Activated naive CD8-positive, alpha-beta T cell treated with anti-CD3 and anti-CD28 coated beads for 36 hours (primary cell): ENCODE data around the gene STIP1. TPM values are rescaled to one million over a fixed set of nuclear protein-coding genes. Genes with fewer than 3 reads are reported as not detected.

ENCODE experiments used
- DNase-seq: peaks from one replicate; pipeline ENCODE4 v3.0.0; 2021
- H3K27ac Mint-ChIP-seq: one replicate; pipeline ENCODE4 v1.8.0; 2022; ENCODE audit warnings: mild to moderate bottlenecking, moderate library complexity, mixed read lengths
- H3K27me3 Mint-ChIP-seq: one replicate; pipeline ENCODE4 v1.8.0; 2022; ENCODE audit warnings: mild to moderate bottlenecking, mixed read lengths
- H3K36me3 Mint-ChIP-seq: one replicate; pipeline ENCODE4 v1.8.0; 2021; ENCODE audit warnings: mild to moderate bottlenecking, mixed read lengths
- H3K4me1 Mint-ChIP-seq: one replicate; pipeline ENCODE4 v1.8.0; 2021; ENCODE audit warnings: mixed read lengths
- H3K4me3 Mint-ChIP-seq: one replicate; pipeline ENCODE4 v1.8.0; 2022; ENCODE audit warnings: mild to moderate bottlenecking, moderate library complexity, mixed read lengths
- H3K9me3 Mint-ChIP-seq: one replicate; pipeline ENCODE4 v1.8.0; 2022; ENCODE audit warnings: mixed read lengths
- total RNA-seq, 2 experiments: library from RNA; stranded (reverse); gene quantifications; one replicate each; pipeline ENCODE4 v1.2.3, GENCODE V29; 2021

Gene STIP1
- total RNA-seq, 2 experiments from 2014 or later = 373 to 379 TPM

- H3K27ac Mint-ChIP-seq = peak overlapping the region; percentile 11
- H3K4me3 Mint-ChIP-seq = peak overlapping the region; percentile 91
- DNase-seq = no peak
- H3K36me3 Mint-ChIP-seq = no peaks in the 10 kb centered on the region
- H3K9me3 Mint-ChIP-seq = no peaks in the 10 kb centered on the region
- H3K4me1 Mint-ChIP-seq = peaks cover 16% of the 10 kb centered on the region
- no peaks in the 10 kb centered on the region for H3K27me3 Mint-ChIP-seq
Observed at GRCh38 chr11:64251753-64252002, 65.7 kb downstream of the STIP1 start.

GRCh38 chr11:64252003-64252872 lies 66.3 kb downstream of the STIP1 start:
- no peaks in the 10 kb centered on the region for H3K9me3 Mint-ChIP-seq
- peaks cover 13% of the 10 kb centered on the region for H3K4me1 Mint-ChIP-seq
- DNase-seq = peak; percentile 26
- no peaks in the 10 kb centered on the region for H3K27me3 Mint-ChIP-seq
- peak overlapping the region; percentile 11 for H3K27ac Mint-ChIP-seq
- H3K4me3 Mint-ChIP-seq = peak overlapping the region; percentile 91
- H3K36me3 Mint-ChIP-seq = no peaks in the 10 kb centered on the region

GRCh38 chr11:64253043-64253442 lies 67.1 kb downstream of the STIP1 start:
- Mint-ChIP-seq H3K9me3 (no peaks in the 10 kb centered on the region), H3K27ac (no peak overlapping the region)

GRCh38 chr11:64253481-64253880 lies 67.5 kb downstream of the STIP1 start:
- Mint-ChIP-seq H3K36me3 (peaks cover 2% of the 10 kb centered on the region), H3K4me3 (no peak overlapping the region), H3K4me1 (peaks cover 10% of the 10 kb centered on the region), H3K27me3 (no peaks in the 10 kb centered on the region), H3K9me3 (no peaks in the 10 kb centered on the region), H3K27ac (no peak overlapping the region)
- no peak for DNase-seq

More at GRCh38 chr11:64253043-64253442, 67.1 kb downstream of the STIP1 start:
- DNase-seq = no peak
- Mint-ChIP-seq H3K4me1 (peaks cover 10% of the 10 kb centered on the region), H3K4me3 (no peak overlapping the region), H3K27me3 (no peaks in the 10 kb centered on the region), H3K36me3 (peaks cover 1% of the 10 kb centered on the region)

Other genes starting within 250 kb of the STIP1 start
- gene NAA40, start 247.2 kb upstream of the STIP1 start, total RNA-seq = 10 to 100 TPM; 18.3 to 21.6 TPM
- gene COX8A, start 211.6 kb upstream of the STIP1 start, total RNA-seq = 100 to 1,000 TPM; 450 to 466 TPM
- gene OTUB1, start 199.7 kb upstream of the STIP1 start, total RNA-seq = 10 to 100 TPM; 70.5 to 72.0 TPM
- not detected for gene FLRT1, start 150.2 kb upstream of the STIP1 start, total RNA-seq
- gene MACROD1, start 20.1 kb upstream of the STIP1 start, total RNA-seq = 10 to 100 TPM; 27.6 to 29.6 TPM
- 100 to 1,000 TPM; 217 to 235 TPM for gene FERMT3, start 20.6 kb downstream of the STIP1 start, total RNA-seq
- 10 to 100 TPM; 24.1 to 24.4 TPM for gene TRPT1, start 40.0 kb downstream of the STIP1 start, total RNA-seq
- 10 to 100 TPM; 58.4 to 69.6 TPM for gene NUDT22, start 40.1 kb downstream of the STIP1 start, total RNA-seq
- 10 to 100 TPM; 16.5 to 17.7 TPM for gene DNAJC4, start 44.4 kb downstream of the STIP1 start, total RNA-seq
- 10 to 100 TPM; 84.7 to 85.8 TPM for gene VEGFB, start 48.4 kb downstream of the STIP1 start, total RNA-seq
- 10 to 100 TPM; 21.9 to 22.8 TPM for gene FKBP2, start 54.9 kb downstream of the STIP1 start, total RNA-seq
- 100 to 1,000 TPM; 332 to 336 TPM for gene PPP1R14B, start 60.8 kb downstream of the STIP1 start, total RNA-seq
- gene PLCB3, start 65.4 kb downstream of the STIP1 start, total RNA-seq = 1 to 10 TPM; 7.3 to 7.4 TPM
- gene BAD, start 98.5 kb downstream of the STIP1 start, total RNA-seq = 10 to 100 TPM; 23.5 to 24.2 TPM
- gene GPR137, start 99.7 kb downstream of the STIP1 start, total RNA-seq = 10 to 100 TPM; 32.5 to 35.7 TPM
- gene KCNK4, start 105.1 kb downstream of the STIP1 start, total RNA-seq = not detected
- not detected for gene CATSPERZ, start 114.2 kb downstream of the STIP1 start, total RNA-seq
- gene ESRRA, start 119.4 kb downstream of the STIP1 start, total RNA-seq = 10 to 100 TPM; 46.5 to 46.9 TPM
- 100 to 1,000 TPM; 235 to 248 TPM for gene TRMT112, start 131.4 kb downstream of the STIP1 start, total RNA-seq
- gene PRDX5, start 131.9 kb downstream of the STIP1 start, total RNA-seq = 100 to 1,000 TPM; 111 to 116 TPM
- 10 to 100 TPM; 73.5 to 74.5 TPM for gene CCDC88B, start 154.0 kb downstream of the STIP1 start, total RNA-seq
- gene RPS6KA4, start 173.0 kb downstream of the STIP1 start, total RNA-seq = 10 to 100 TPM; 20.3 to 24.5 TPM